8988T (cell line): ENCODE measurements around the gene DYDC2.
"Not testable (repeated sequence)": the region's sequence is repeated elsewhere in the genome, so short reads cannot be mapped to it uniquely, and the experiment has no call there.

ENCODE experiments used
- DNase-seq: peaks from one replicate; pipeline ENCODE4 v3.0.0; 2011

DYDC2 gene

GRCh38 chr10:80356563-80356988, at the start of gene DYDC2, which contains the start of gene DYDC1:
TSS of gene DYDC2 (plus strand) at chr10:80356781. CDS start at chr10:80362444, 5,663 bp downstream.
TSS of gene DYDC1 (minus strand) at chr10:80356755. CDS start at chr10:80352601, 4,154 bp downstream.
- no peak for DNase-seq

- no peak for DNase-seq
Observed at GRCh38 chr10:80313523-80313922, 43.1 kb upstream of the DYDC2 start.

- no peak for DNase-seq
Observed at GRCh38 chr10:80315391-80315790, 41.2 kb upstream of the DYDC2 start.

GRCh38 chr10:80318742-80319141, 37.8 kb upstream of the DYDC2 start:
- no peak for DNase-seq

GRCh38 chr10:80319318-80319717, 37.3 kb upstream of the DYDC2 start:
- DNase-seq, result no peak

- DNase-seq, result no peak
Observed at GRCh38 chr10:80319725-80320290, 36.8 kb upstream of the DYDC2 start.

GRCh38 chr10:80320377-80320776, 36.2 kb upstream of the DYDC2 start:
- no peak for DNase-seq

- no peak for DNase-seq
Observed at GRCh38 chr10:80321183-80321582, 35.4 kb upstream of the DYDC2 start.

- DNase-seq, result no peak
Observed at GRCh38 chr10:80322158-80322557, 34.4 kb upstream of the DYDC2 start.

GRCh38 chr10:80322711-80323110, 33.9 kb upstream of the DYDC2 start:
- no peak for DNase-seq

GRCh38 chr10:80323311-80323710, 33.3 kb upstream of the DYDC2 start:
- no peak for DNase-seq

- DNase-seq, result no peak
Observed at GRCh38 chr10:80324086-80324485, 32.5 kb upstream of the DYDC2 start.

GRCh38 chr10:80324891-80325364, 31.7 kb upstream of the DYDC2 start:
- no peak for DNase-seq

- no peak for DNase-seq
Observed at GRCh38 chr10:80333983-80334382, 22.6 kb upstream of the DYDC2 start.

GRCh38 chr10:80344276-80344675, 12.3 kb upstream of the DYDC2 start:
- DNase-seq, result no peak

GRCh38 chr10:80344912-80345311, 11.7 kb upstream of the DYDC2 start:
- DNase-seq, result no peak

- no peak for DNase-seq
Observed at GRCh38 chr10:80350251-80350650, 6.3 kb upstream of the DYDC2 start.

GRCh38 chr10:80351220-80351619, 5.4 kb upstream of the DYDC2 start:
- DNase-seq, result no peak

- no peak for DNase-seq
Observed at GRCh38 chr10:80356989-80357850, 639 bp downstream of the DYDC2 start.

GRCh38 chr10:80357851-80358125, 1.2 kb downstream of the DYDC2 start:
- DNase-seq, result no peak

- DNase-seq, result not testable (repeated sequence)
Observed at GRCh38 chr10:80358925-80359324, 2.3 kb downstream of the DYDC2 start.

GRCh38 chr10:80359644-80360043, 3.1 kb downstream of the DYDC2 start:
- no peak for DNase-seq

GRCh38 chr10:80365510-80365909, 8.9 kb downstream of the DYDC2 start:
- no peak for DNase-seq

GRCh38 chr10:80371467-80371866, 14.9 kb downstream of the DYDC2 start:
- no peak for DNase-seq

- no peak for DNase-seq
Observed at GRCh38 chr10:80372675-80373074, 16.1 kb downstream of the DYDC2 start.
